ENCODE measurements around the gene MRPS16. TPM values are rescaled to one million over a fixed set of nuclear protein-coding genes. Genes with fewer than 3 reads are reported as not detected.

MRPS16 gene
- total and polyA plus RNA-seq, 2 of the 13 experiments (the other 11 are each of a cell fraction or from before 2014, with no cell fraction given): 70.1 to 135 TPM

- H3K27me3 ChIP-seq (ENCODE audit: control insufficient read depth in 1 of 2, insufficient read depth in 2 of 2, low read length in 2 of 2): no peaks in the 10 kb centered on the region; a peak in 1 of 5 replicates
- intact Hi-C loops (cut with micrococcal nuclease; ENCODE audit: unreplicated experiment): no loop called here
- peak overlapping the region; percentile 78 to 92 (median 84) for H3K4me3 ChIP-seq (replicated peaks in 1 of 3; ENCODE audit: insufficient read depth in 1 of 3, low read depth in 2 of 3, low read length in 3 of 3)
- peaks cover 0 to 8% of the 10 kb centered on the region in 2 experiments; a peak in 2 of 5 replicates for H3K36me3 ChIP-seq (replicated peaks in 1 of 2; ENCODE audit: control insufficient read depth in 1 of 2, insufficient read depth in 2 of 2, low read length in 2 of 2)
- CTCF ChIA-PET (ENCODE audit: low intra/inter-chr PET ratio, low total read pairs): no interaction called here
- H3K9me3 ChIP-seq (ENCODE audit: low read length): no peaks in the 10 kb centered on the region
- H4K20me1 ChIP-seq (ENCODE audit: insufficient read depth, low read length): no peaks in the 10 kb centered on the region
- POLR2A ChIA-PET: interaction anchor here (0.7 to 2.9 kb wide), 7 partner anchors 11 to 479 kb away, joined by 3 to 21 read pairs (median 3); partner anchors contain the start of genes ANXA7, CFAP70 and PPP3CB
- H2AFZ ChIP-seq (ENCODE audit: low read length): no peak overlapping the region
- WGBS (ENCODE audit: low lambda C conversion rate): 0% methylated on average over 13 of the region's 23 CpGs
- ATAC-seq: peak; percentile 54
- in situ Hi-C loops (cut with HindIII; ENCODE audit: extremely low pct_ligation_motif_present, low pct_unique_long_range_greater_than_20kb): loop anchor here (10.0 to 25.0 kb wide), 2 partner anchors 243 to 385 kb away; partner anchors contain the start of genes MYOZ1 and PPP3CB
- DNase-seq (ENCODE audit: low spot score): peak; percentile 69
- H3K79me2 ChIP-seq (ENCODE audit: insufficient read depth, low read length): peaks cover 36% of the 10 kb centered on the region
- H3K9ac ChIP-seq (ENCODE audit: insufficient read depth, low read depth, low read length): peak overlapping the region; percentile 99
- BruUV-seq (replicated peaks): TSS peak; percentile 77
- peak; percentile 30 for FAIRE-seq
- peak overlapping the region; percentile 95 for H3K4me2 ChIP-seq (ENCODE audit: low read depth, low read length)
- H3K4me1 ChIP-seq (ENCODE audit: insufficient read depth, low read length): peaks cover 37% of the 10 kb centered on the region
- peak overlapping the region; percentile 88 for H3K27ac ChIP-seq (ENCODE audit: extremely low read length, insufficient read depth, low read length)
- no peak for TF ChIP-seq ZNF143 (CRISPR knock-in tag; IDR thresholded peaks at IDR 0.05)
- TF ChIP-seq ZNF605 (CRISPR knock-in tag; IDR thresholded peaks at IDR 0.05): no peak
- no peak for TF ChIP-seq TRIM22 (IDR thresholded peaks at IDR 0.05)
- 0 out of 2 replicates have a peak, but pooled peaks have one; percentile 17 for TF ChIP-seq NFYB (CRISPR knock-in tag; IDR thresholded peaks at IDR 0.05)
- TF ChIP-seq ZNF10 (CRISPR knock-in tag; IDR thresholded peaks at IDR 0.05; ENCODE audit: borderline replicate concordance, low read depth): no peak
- TF ChIP-seq ZNF484 (CRISPR knock-in tag; IDR thresholded peaks at IDR 0.05; ENCODE audit: borderline replicate concordance, low read depth): no peak
- no peak; the same call in 1 of the 2 replicates for TF ChIP-seq ZNF232 (CRISPR knock-in tag; IDR thresholded peaks at IDR 0.05; ENCODE audit: borderline replicate concordance)
- TF ChIP-seq ZNF792 (CRISPR knock-in tag; IDR thresholded peaks at IDR 0.05): no peak
- TF ChIP-seq SNAPC5 (CRISPR knock-in tag; IDR thresholded peaks at IDR 0.05; ENCODE audit: borderline replicate concordance): no peak
- no peak for TF ChIP-seq ZNF740 (CRISPR knock-in tag; IDR thresholded peaks at IDR 0.05)
- TF ChIP-seq FOXK2 (IDR thresholded peaks at IDR 0.05): no peak
- TF ChIP-seq BORCS8-MEF2B (CRISPR knock-in tag; IDR thresholded peaks at IDR 0.05): no peak
- TF ChIP-seq ISX (CRISPR knock-in tag; conservative IDR thresholded peaks at IDR 0.05): 0 out of 2 replicates have a peak, but pooled peaks have one; percentile 47
- TF ChIP-seq PRDM4 (CRISPR knock-in tag; IDR thresholded peaks at IDR 0.05; ENCODE audit: borderline replicate concordance): no peak
- TF ChIP-seq ADNP (CRISPR knock-in tag; IDR thresholded peaks at IDR 0.05): no peak
- no peak for TF ChIP-seq GATAD2A (CRISPR knock-in tag; IDR thresholded peaks at IDR 0.05)
- TF ChIP-seq ARNT2 (CRISPR knock-in tag; IDR thresholded peaks at IDR 0.05; ENCODE audit: low read depth): no peak
- TF ChIP-seq NCOA5 (CRISPR knock-in tag; IDR thresholded peaks at IDR 0.05): no peak
- TF ChIP-seq EEA1 (CRISPR knock-in tag; IDR thresholded peaks at IDR 0.05; ENCODE audit: borderline replicate concordance): 0 out of 2 replicates have a peak, but pooled peaks have one; percentile 12
- TF ChIP-seq NFYC (CRISPR knock-in tag; IDR thresholded peaks at IDR 0.05): peak; percentile 34; the same call in 1 of the 2 replicates
- TF ChIP-seq ZNF879 (CRISPR knock-in tag; IDR thresholded peaks at IDR 0.05): no peak
- TF ChIP-seq ZNF883 (CRISPR knock-in tag; IDR thresholded peaks at IDR 0.05; ENCODE audit: not compliant biosample characterization): no peak
Measured at GRCh38 chr10:73251683-73252444, 580 bp downstream of the MRPS16 start.
